GM23248 (cell line): ENCODE measurements around the gene NAV3. TPM values are rescaled to one million over a fixed set of nuclear protein-coding genes. Genes with fewer than 3 reads are reported as not detected.
A peak's percentile ranks its signal among the peaks of the same experiment; 100 is the strongest.

Experiments
- DNase-seq: peaks from one replicate; pipeline ENCODE4 v3.0.0-alpha.2; 2015
- H2AFZ ChIP-seq: fragments of 200-600 bp; sonication (generic); 2 replicates; pipeline ENCODE4 v1.6.1; 2016; ENCODE audit warnings: antibody characterized with exemption
- H3F3A ChIP-seq: fragments of 200-600 bp; sonication (generic); 2 replicates; pipeline ENCODE4 v1.6.1; 2016; ENCODE audit warnings: mild to moderate bottlenecking, antibody characterized with exemption, mixed run types; ENCODE audit not compliant: insufficient read depth
- H3K27ac ChIP-seq: fragments of 200-600 bp; sonication (generic); 2 replicates; pipeline ENCODE4 v1.5.1; 2016; ENCODE audit warnings: mild to moderate bottlenecking
- H3K27me3 ChIP-seq: fragments of 200-600 bp; sonication (generic); replicated peaks from 2 replicates; pipeline ENCODE4 v1.6.1; 2016; ENCODE audit warnings: mild to moderate bottlenecking; ENCODE audit not compliant: insufficient read depth
- H3K36me3 ChIP-seq: fragments of 200-600 bp; sonication (generic); 2 replicates; pipeline ENCODE4 v1.6.1; 2016; ENCODE audit warnings: low read depth, mild to moderate bottlenecking
- H3K4me1 ChIP-seq: fragments of 200-600 bp; sonication (generic); 2 replicates; pipeline ENCODE4 v1.6.1; 2016; ENCODE audit warnings: mild to moderate bottlenecking; ENCODE audit not compliant: insufficient read depth
- H3K4me2 ChIP-seq: fragments of 200-600 bp; sonication (generic); one replicate; pipeline ENCODE4 v1.6.1; 2016; ENCODE audit warnings: mild to moderate bottlenecking; ENCODE audit not compliant: unreplicated experiment
- H3K4me3 ChIP-seq: fragments of 200-600 bp; sonication (generic); 2 replicates; pipeline ENCODE4 v1.5.1; 2016; ENCODE audit warnings: mild to moderate bottlenecking
- H3K79me2 ChIP-seq: fragments of 200-600 bp; sonication (generic); 2 replicates; pipeline ENCODE4 v1.6.1; 2016; ENCODE audit warnings: mild to moderate bottlenecking; ENCODE audit not compliant: insufficient read depth
- H3K9ac ChIP-seq: fragments of 200-600 bp; sonication (generic); 2 replicates; pipeline ENCODE4 v1.6.1; 2016; ENCODE audit warnings: mild to moderate bottlenecking
- H3K9me2 ChIP-seq: fragments of 200-600 bp; sonication (generic); 2 replicates; pipeline ENCODE4 v1.6.1; 2016; ENCODE audit warnings: mixed run types, mild to moderate bottlenecking, moderate library complexity; ENCODE audit not compliant: insufficient read depth
- H3K9me3 ChIP-seq: fragments of 200-600 bp; sonication (generic); one replicate; pipeline ENCODE4 v1.6.1; 2017; ENCODE audit warnings: low read depth
- H4K20me1 ChIP-seq: fragments of 200-600 bp; sonication (generic); 2 replicates; pipeline ENCODE4 v1.6.0; 2016; ENCODE audit not compliant: insufficient read depth
- EZH2 ChIP-seq: fragments of 200-600 bp; sonication (generic); IDR thresholded peaks from 2 replicates; pipeline ENCODE4 v1.6.1; 2018; ENCODE audit warnings: antibody characterized with exemption, mild to moderate bottlenecking; ENCODE audit not compliant: insufficient read depth, poor library complexity, severe bottlenecking
- EZH2phosphoT487 ChIP-seq: fragments of 200-600 bp; sonication (generic); IDR thresholded peaks from 2 replicates; pipeline ENCODE4 v1.6.1; 2018; ENCODE audit warnings: antibody characterized with exemption, moderate library complexity, mild to moderate bottlenecking, low read depth; ENCODE audit not compliant: insufficient read depth
- WGBS, 2 experiments: methylation state at CpG; one replicate each; pipeline ENCODE4 v1.1.6; 2015 to 2017; ENCODE audit warnings: low lambda C conversion rate in 2 of 2, low coverage in 1 of 2; ENCODE audit errors: missing lambda C conversion rate in 2 of 2; 5-methylcytosine and 5-hydroxymethylcytosine counted together
- in situ Hi-C: fragments of 300-500 bp; cut with MboI; formaldehyde crosslinking; loops from 2 replicates; pipeline ENCODE4 v1.15.0; 2020
- polyA plus RNA-seq: library from polyadenylated mRNA; unstranded; fragments of >200 nt; fragmentation: Nextera tagmentation; extraction: Ambion mirVana; gene quantifications from 2 replicates; pipeline ENCODE4 v1.2.1, GENCODE V29; 2016
- total RNA-seq: library from RNA; depleted of rRNA; stranded (reverse); fragments of >200 nt; shearing (Covaris generic); gene quantifications from 2 replicates; pipeline ENCODE4 v1.2.3, GENCODE V29; 2014

NAV3 gene
- total and polyA plus RNA-seq, 2 experiments from 2014 or later = 24.2 to 69.9 TPM

- Histone ChIP-seq H3K9me3 (no peaks in the 10 kb centered on the region), H3F3A (peaks cover 10% of the 10 kb centered on the region; the same call in 1 of the 2 replicates), H3K79me2 (0 out of 2 replicates have a peak, but pooled peaks cover 34% of the 10 kb centered on the region), H2AFZ (peak overlapping the region; percentile 39; the same call in 1 of the 2 replicates), H3K9ac (0 out of 2 replicates have a peak overlapping the region, but pooled peaks have one; percentile 6), H3K27me3 (no peaks in the 10 kb centered on the region), H3K9me2 (no peaks in the 10 kb centered on the region), H4K20me1 (no peaks in the 10 kb centered on the region), H3K4me1 (peaks cover 11% of the 10 kb centered on the region; the same call in 1 of the 2 replicates), H3K4me2 (peak overlapping the region; percentile 10), H3K4me3 (no peak overlapping the region), H3K27ac (0 out of 2 replicates have a peak overlapping the region, but pooled peaks have one; percentile 3), H3K36me3 (0 out of 2 replicates have a peak, but pooled peaks cover 9% of the 10 kb centered on the region)
- in situ Hi-C loops = no loop called here
- 4% methylated on average over 2 of the region's 2 CpGs for WGBS, 2 experiments
- peak; percentile 60 for DNase-seq
- TF ChIP-seq EZH2phosphoT487 = no peak
- no peak for TF ChIP-seq EZH2
Measured at GRCh38 chr12:78096909-78097597, 266.4 kb downstream of the NAV3 start.

- Histone ChIP-seq H3K9me3 (no peaks in the 10 kb centered on the region), H3F3A (peaks cover 10% of the 10 kb centered on the region; the same call in 1 of the 2 replicates), H3K27me3 (no peaks in the 10 kb centered on the region), H3K79me2 (0 out of 2 replicates have a peak, but pooled peaks cover 20% of the 10 kb centered on the region), H3K4me2 (no peak overlapping the region), H3K4me3 (no peak overlapping the region), H3K36me3 (0 out of 2 replicates have a peak, but pooled peaks cover 12% of the 10 kb centered on the region), H4K20me1 (no peaks in the 10 kb centered on the region), H3K4me1 (peaks cover 11% of the 10 kb centered on the region; the same call in 1 of the 2 replicates), H3K9ac (no peak overlapping the region), H3K9me2 (no peaks in the 10 kb centered on the region), H2AFZ (no peak overlapping the region), H3K27ac (no peak overlapping the region)
- TF ChIP-seq EZH2phosphoT487 = no peak
- no peak for TF ChIP-seq EZH2
- no peak for DNase-seq
- 76 to 84% methylated on average over 2 of the region's 2 CpGs for WGBS, 2 experiments
- in situ Hi-C loops = loop anchor here (25.0 kb wide), 1 partner anchor 363 kb away; no protein-coding TSS in a partner anchor
Measured at GRCh38 chr12:78099806-78100205, 269.1 kb downstream of the NAV3 start.

- no peaks in the 10 kb centered on the region for H4K20me1 ChIP-seq
- no peak overlapping the region for H2AFZ ChIP-seq
- H3K9me3 ChIP-seq = no peaks in the 10 kb centered on the region
- H3K4me1 ChIP-seq = peaks cover 11% of the 10 kb centered on the region; the same call in 1 of the 2 replicates
- no peaks in the 10 kb centered on the region for H3K27me3 ChIP-seq
- WGBS, 2 experiments = 73% methylated on average over 4 of the region's 4 CpGs
- no peak overlapping the region for H3K4me3 ChIP-seq
- TF ChIP-seq EZH2phosphoT487 = no peak
- TF ChIP-seq EZH2 = no peak
- no peak overlapping the region for H3K4me2 ChIP-seq
- no peak overlapping the region for H3K27ac ChIP-seq
- H3F3A ChIP-seq = peaks cover 10% of the 10 kb centered on the region; the same call in 1 of the 2 replicates
- H3K9me2 ChIP-seq = no peaks in the 10 kb centered on the region
- no peak overlapping the region for H3K9ac ChIP-seq
- 0 out of 2 replicates have a peak, but pooled peaks cover 12% of the 10 kb centered on the region for H3K36me3 ChIP-seq
- H3K79me2 ChIP-seq = 0 out of 2 replicates have a peak, but pooled peaks cover 20% of the 10 kb centered on the region
- in situ Hi-C loops = loop anchor here (25.0 kb wide), 1 partner anchor 364 kb away; no protein-coding TSS in a partner anchor
- DNase-seq = no peak
Measured at GRCh38 chr12:78101113-78101876, 270.6 kb downstream of the NAV3 start.
